HG03135 (cell line): ENCODE measurements around the gene PLEKHG7.
A peak's percentile ranks its signal among the peaks of the same experiment; 100 is the strongest.
"Not testable (repeated sequence)": the region's sequence is repeated elsewhere in the genome, so short reads cannot be mapped to it uniquely, and the experiment has no call there.

Source experiments
- ATAC-seq: cut with Tn5 transposase; IDR thresholded peaks from one replicate; pipeline ENCODE4 v1.9.1; 2021; ENCODE audit warnings: mild to moderate bottlenecking, moderate library complexity; ENCODE audit not compliant: unreplicated experiment

PLEKHG7 gene, protein sequence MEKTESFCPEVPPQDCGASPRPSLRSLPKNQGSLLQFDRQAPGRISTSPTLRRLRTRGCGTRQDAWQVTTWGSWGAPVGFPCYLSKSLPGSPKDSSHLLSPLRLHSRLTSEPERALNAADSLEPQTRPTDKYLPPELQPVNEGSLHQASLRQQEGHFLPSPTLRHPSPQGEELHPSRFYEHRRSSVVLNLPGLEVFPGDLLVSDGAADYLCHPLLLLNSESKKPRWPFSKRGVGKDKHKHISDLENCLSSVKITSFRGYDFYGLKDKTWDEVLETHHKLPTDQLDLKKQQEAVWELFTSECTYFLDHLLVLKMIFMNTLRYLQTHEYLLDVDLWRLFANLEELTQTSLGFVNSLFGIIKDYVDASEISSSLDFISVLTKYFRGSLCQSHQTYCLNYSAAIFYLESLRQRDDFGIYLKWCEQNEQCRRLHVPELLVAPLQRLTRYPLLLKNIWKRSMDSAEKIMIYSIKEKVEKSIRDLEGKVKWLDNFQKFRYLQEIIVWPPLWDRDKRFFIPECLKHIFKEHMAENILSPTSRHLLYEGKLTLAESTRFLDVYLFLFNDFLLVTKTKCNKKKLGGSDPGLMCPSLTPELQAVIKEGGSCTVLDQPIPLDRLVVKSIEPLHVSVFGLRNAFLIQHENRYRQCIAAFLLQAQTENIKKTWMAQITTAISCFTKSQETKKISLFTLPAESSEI

DNA sequence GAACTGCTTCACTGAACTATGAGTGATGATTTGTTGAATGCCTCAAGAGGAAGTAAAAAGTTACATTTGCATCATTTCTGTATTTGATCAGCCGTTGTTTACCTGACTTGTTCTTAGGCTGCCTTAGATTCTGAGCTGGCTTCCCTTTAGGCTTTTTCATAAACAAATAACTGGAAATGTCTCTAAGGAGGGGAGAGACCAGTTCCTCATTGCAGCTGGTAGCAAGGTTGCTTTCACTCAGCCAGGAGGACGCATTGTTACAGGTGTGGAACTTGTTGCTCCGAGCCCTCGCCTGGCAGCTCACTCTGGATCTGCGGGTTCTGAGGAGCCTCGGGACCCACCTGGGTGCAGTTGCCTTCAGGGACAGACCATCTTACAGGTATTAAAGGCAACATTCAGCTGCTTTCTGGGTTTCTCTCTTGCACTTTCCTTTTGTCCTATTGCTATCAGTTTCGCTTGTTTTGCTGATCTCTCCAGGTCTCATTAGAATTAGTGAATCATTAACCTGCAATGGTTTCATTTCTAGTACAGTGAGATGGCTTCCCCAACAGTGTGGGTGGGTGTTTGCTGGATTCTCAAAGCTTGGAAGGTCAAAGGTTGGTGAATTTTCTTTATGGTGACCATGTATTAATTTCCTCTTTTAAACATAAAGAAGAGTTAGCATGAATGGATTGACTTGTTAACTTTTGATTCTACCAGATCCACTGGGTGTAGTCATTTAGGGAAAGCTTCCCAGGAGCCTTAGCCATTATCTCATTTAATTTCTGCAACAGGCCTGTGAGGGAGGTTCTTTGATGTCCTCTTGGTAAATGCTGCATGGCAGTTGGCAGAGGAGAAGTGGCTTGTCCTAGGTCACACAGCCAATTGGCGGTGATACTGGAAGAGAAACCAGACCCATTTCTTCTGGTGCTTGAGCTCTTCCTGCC is at the start of gene PLEKHG7:
Gene PLEKHG7, plus strand, starts transcription at position 236 of the 926 bp plus-strand sequence. CDS start 3,643 bp downstream, outside the sequence.
- peak; percentile 92 for ATAC-seq

DNA sequence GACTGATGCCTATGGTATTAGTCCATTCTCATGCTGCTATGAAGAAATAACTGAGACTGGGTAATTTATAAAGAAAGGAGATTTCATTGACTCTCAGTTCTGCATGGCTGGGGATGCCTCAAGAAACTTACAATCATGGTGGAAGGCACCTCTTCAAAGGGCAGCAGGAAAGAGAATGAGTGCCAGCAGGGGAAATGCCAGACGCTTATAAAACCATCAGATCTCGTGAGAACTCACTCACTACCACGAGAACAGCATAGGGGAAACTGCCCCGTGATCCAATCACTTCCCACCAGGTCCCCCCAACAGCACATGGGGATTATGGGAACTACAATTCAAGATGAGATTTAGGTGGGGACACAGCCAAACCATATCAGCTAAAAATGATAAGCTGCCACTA is 48.5 kb upstream of the PLEKHG7 start:
- not testable (repeated sequence) for ATAC-seq

DNA sequence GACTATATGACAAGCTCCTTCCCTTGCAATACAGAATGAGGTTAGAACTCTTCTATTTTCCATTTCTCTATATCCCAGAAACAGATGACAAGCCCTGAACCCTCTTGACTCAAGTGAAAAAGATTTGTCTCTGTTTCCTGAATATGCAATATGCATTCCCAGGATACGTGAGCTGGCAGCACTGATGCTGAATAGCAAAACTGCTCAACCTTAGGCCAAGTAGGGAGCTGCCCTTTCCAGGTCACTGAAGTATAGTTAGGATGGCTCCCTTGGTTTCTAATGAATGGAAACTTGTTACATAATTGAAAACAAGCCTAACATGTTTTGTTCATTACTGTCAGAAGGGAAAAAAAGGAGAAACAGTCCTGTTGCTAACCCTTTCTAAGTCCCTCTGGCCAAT is 47.9 kb upstream of the PLEKHG7 start:
- ATAC-seq, result no peak

DNA sequence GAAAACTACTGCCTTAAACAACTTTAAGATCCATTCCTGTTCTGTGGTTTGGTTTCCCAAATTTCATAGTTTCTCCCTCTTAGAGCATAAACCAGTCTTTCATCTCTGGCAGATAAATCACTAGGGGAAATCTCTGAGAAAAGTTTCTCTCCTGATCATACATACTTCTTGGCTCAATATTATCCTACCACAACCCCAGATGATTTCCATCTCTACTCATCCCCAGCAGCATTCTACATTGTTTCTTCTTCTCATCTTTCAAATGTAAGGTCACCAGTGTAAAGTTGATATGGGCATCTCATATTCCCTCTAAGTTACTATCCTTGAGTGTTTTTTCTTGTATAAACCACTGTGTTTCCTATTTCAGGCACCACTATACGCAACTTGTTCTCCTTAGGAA is 45.9 kb upstream of the PLEKHG7 start:
- no peak for ATAC-seq

DNA sequence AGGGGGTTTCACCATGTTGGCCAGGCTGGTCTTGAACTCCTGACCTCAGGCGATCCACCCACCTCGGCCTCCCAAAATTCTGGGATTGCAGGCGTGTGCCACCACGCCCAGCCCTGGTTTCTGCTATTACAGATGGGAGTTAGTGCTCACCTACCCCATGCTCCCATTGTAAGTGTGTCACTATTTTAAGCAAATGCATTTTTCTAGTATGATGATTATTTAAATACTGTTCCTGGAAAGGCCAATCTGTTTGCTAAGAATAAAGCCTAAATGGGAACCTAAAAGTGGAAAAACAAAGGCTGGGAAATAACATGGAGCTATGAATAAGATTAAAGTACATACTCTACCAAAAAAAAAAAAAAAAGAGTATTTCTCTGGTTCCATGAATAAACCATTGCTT is 45.0 kb upstream of the PLEKHG7 start:
- no peak for ATAC-seq

DNA sequence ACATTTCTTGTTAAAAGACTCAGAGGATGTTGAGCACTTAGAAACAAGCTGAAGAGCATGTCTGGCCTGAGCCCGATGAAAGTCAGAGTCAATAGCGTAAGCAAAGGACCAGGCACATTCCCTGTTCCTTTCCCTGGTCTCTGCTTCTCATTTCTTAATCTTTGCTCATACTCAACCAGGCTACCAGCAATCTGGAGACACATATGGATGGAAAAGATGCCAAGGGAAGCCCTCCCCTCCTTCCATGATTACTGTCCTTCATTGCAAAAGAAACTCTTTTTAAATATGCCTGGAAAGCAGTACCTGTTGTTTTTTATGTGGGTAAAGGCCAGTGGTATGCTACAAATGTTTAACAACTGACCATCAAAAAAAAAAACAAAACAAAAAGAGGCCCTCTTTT is 44.2 kb upstream of the PLEKHG7 start:
- no peak for ATAC-seq

DNA sequence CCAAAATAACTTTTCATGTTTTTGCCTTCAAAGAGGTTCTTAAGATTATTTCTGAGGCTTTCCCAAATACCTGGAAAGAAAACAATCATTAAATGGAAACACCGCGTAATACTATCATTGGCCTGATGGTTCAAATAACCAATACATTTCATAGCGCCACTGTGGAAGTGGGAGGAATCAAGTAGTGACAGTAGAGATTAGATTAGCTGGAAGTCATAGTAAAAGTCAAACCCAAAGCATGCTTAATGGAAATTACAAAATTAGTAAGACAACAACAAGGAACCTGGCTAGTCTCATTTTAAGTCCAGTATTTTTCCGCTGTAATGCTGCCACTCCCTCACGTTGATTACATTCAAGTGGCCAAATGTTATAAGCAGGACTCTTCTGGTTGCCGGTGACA is 41.5 kb upstream of the PLEKHG7 start:
- no peak for ATAC-seq

DNA sequence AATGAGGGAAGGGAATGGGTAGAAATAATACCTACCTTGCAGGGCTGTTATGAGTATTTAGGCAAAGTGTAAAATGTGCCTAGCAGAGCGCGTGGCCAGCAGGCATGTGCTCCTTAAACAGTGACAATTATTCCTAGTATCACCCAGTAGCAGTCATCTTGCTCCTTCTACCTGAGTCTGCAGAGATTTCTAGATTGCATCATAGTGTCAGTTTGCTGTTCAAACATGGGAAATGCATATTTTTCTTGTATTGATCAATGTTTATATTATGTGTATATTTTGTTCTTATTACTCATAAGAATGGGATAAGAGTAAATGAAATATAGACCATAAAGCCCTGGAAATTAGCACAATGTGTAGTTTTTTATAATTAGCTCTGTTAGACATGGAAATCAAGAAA is 37.3 kb upstream of the PLEKHG7 start:
- no peak for ATAC-seq

DNA sequence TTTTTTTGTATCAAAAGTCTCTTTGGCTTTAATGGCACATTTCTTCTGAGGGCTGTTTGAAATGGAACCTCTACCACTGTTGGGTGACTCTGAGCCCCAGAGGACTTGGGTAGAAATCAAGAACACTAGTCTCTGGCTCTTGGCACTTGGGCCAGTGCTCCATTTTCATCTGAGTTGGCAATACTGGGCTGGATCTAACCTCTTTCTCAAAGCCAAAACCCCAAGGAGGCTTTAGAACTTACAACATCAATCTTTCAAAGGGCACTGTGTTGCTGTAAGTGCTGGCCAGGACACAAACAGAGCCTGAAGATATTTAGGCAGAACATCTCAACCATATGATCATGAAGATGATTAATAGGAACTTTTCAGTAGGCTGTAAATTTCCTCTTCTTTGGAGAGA is 34.0 kb upstream of the PLEKHG7 start:
- ATAC-seq, result no peak

DNA sequence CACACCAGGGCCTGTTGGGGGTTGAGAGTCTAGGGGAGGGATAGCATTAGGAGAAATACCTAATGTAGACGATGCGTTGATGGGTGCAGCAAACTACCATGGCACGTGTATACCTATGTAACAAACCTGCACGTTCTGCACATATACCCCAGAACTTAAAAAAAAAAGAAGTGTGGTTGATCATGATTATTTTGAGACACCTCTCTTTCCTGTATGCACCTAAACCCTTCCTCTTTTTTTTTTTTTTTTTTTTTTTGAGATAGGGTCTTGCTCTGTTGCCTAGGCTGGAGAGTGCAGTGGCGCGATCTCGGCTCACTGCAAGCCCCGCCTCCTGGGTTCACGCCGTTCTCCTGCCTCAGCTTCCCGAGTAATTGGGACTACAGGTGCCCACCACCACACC is 31.3 kb upstream of the PLEKHG7 start:
- not testable (repeated sequence) for ATAC-seq

DNA sequence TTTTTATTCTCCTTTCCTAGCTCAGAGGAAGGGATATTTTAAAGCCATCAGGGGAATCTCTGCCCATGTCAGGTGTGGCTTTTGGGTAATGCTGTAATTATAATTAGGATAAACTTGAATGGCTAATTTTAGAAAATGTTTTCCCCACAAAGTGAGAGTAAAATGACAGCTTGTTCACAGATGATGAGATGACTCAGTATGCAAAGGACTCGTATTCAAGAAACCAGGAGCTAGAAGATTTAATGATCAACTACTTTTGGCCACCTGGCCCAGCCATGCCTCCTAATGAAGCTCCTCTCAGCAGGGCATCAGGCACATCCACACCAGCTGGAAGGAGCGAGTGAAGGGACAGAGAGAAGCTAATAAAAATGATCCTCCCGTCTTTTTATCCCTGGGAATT is 29.0 kb upstream of the PLEKHG7 start:
- ATAC-seq, result peak; percentile 71

DNA sequence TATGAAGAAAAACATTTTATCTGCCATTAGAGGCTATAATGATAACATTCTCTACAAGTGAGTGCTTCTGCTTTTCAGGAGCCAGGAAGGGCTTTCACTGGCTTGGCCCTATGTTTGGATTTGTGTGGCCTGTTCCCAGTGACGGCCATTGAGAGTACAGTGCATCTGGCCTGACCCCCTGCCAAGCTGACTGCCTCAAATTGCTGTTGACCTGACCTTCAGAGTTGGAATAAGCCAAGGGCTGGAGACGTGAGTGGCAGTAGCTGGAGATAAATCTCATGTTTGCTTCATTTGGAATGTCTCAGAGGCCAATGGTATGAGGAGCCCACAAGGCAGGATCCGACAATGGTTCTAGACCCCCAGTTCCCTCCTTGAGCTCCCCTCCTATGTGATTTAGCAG is 28.3 kb upstream of the PLEKHG7 start:
- no peak for ATAC-seq

DNA sequence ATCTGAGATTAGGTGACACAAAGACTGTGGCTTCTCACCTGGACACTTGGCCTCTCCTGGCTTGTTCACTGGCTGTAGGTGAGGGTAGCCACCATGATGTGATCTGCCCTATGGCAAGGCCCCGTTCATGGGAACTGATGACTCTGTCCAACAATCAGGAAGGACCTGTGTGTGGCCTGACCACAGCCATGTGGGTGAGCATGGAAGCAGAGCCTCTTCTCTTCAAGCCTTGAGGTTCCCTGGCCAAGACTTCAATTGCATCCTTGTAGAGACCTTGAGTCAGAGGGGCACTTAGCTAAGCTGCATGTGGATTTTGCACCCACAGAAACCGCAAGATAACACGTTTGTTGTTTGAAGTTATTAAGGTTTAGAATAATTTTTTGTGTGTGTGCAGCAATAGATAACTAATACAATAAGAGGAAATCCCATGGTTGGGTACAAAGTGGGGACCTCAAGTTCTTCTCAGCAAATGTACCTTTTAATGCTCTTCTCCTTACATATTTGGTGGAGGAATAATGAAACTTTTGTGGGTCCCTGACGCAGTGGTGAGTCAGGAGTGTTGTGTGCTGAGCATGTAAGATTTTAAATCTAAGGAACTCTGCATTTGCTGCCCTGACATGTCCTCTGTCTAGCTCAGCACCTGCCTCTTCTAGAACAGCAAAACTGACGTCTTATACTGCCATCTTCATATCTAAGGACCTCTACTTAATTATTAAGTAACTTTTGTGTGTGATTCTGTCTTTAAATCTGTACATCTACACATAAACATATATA is 27.5 kb upstream of the PLEKHG7 start:
- ATAC-seq, result no peak

DNA sequence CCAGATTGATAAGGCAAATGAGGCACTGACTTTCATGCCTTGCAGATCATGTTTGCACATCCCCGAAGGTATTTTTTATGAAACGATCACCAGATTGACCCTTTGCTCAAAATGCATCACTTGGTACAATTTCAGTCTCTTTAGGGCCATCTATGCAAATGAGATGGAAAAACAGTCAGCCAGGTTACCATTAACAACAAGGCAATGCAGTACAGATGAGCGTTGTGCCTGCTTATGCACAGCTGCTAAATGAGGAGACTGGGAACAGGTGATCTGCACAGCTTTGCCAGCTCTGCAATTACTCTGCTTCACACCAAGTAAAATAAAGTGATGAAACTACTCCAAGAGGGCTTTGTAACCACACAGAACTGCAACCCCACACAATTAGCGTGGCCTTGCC is 26.1 kb upstream of the PLEKHG7 start:
- ATAC-seq, result peak; percentile 60

DNA sequence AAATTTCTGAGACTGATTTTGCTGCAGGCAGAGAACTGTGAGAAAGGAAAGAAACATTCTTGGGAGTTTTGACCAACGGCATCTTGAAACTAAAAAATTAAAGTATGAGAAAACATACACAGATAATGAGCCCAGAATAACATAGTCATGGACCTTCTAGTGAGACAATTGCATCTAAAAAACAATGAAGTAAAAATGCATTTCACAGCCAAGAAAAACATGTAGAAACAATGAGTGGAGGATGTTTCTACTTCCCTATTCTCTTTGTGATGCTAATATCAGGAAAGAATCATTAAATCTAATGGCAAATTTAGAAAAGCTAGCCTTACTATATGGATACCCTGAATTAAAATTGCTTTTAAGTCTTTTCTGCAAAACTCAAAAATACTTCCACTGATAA is 12.2 kb upstream of the PLEKHG7 start:
- no peak for ATAC-seq

DNA sequence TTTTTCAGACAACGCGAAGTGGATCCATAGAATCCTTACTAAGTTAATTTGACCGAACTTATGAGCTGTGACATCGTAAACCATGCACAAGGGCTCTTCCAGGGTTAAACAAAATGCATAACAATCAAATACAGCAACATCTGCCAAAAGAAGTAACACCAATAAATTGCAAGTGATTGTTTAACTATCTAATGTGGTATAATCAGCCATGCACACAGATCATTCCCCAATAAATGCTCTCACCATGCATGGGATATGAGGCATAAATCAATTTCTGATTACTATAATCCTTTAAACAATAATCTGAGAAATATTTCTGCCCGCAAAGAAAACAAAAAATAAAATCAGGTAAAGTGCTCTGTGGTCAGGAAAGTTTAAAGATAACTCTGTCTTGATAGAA is 7.7 kb upstream of the PLEKHG7 start:
- no peak for ATAC-seq

DNA sequence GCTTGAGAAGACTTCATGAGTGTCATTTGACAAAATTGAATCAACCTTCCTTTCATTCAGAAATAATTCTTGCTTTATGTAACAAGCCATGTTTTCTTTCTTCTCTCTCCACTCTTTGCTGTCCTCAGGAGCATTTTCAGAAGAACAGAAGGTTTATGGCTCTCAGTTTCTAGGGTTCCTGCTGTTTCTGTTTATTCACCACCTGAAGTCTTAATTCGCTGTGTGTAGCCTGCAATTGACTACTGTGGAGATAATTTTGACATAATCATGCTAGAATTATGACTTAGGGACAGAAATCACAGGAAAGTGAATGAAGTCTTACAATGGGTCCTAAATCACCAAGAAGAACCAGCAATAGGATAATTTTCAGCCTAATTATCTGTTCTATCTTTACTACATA is 7.2 kb upstream of the PLEKHG7 start:
- ATAC-seq, result no peak

DNA sequence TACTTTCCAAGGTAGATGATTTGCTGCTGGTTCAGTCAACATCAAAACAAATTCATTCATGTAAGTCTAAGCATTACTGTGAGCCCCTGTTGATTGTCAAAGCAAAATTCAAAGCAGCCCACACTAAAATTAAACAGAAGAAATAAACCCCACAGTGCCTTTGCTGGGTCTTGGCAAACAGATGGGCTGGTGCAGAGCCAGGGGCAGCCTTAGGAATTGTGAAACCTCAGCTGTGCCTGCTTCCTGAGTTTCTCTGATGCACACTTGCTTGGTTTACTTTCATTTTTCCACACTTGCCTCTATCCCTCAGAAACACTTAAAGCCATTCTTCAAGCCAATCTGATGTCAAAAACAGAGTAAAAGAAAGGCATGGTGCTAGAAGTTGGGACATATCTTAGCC is 6.6 kb upstream of the PLEKHG7 start:
- ATAC-seq, result no peak

DNA sequence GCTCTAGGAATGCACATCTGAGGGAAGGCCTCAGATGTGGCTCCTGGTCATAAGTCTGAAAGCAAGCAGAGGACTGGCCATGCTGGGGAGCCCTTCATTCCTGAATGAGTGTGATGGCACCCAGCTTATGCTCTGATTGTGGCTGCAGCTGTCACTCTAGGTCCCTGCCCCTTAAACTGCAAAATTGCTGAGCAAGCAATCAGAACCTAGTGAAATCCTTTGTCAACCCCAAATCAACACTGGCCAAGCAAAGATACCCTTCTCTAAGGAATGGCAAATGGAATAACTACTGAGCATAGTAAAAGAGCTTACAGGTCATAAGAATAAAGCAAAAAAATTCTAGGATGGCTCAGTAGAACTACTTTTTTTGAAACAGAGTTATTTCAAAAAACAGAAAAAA is 4.3 kb upstream of the PLEKHG7 start:
- no peak for ATAC-seq

DNA sequence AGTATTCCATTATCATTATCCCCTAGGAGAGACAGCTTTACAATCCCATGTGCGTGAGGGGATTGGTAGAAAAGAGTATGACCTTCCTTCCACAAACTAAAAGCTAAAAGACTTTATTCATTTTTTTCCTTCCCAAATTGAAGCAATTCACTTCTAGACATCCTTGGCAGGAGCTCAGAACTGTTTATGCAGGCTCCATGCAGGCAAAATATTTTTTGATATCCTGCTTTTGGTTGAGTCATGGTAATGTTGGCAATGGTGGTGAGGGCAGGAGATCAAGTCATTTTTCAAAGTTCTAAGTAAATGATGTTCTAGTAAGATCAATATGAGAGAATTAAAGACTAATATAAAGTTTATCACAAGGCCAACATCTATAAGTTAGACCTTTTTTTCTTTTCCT is 1.3 kb upstream of the PLEKHG7 start:
- ATAC-seq, result no peak

DNA sequence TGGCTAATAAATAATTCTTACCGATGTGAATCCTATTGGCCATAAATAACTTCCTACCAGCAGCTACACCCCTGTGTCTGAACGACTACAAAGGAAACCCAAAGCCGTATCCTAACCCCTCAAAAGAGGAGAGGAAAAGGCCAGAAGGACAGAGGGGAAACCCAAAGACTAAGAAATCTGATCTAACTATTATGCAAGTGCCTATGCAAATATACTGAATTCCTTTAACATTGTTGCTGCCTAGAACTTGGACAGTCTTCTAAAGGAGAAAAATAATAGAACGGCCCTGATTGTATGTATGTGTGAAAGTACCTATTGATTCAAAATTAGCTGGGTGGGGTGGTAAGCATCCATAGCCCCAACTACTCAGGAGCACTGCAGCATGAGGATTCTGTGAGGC is 997 bp downstream of the PLEKHG7 start:
- ATAC-seq, result no peak
